Measurements from ENCODE around the gene BMP7. TPM values are rescaled to one million over a fixed set of nuclear protein-coding genes. Genes with fewer than 3 reads are reported as not detected.

BMP7 gene
- total and polyA plus RNA-seq, 2 experiments from 2014 or later, result 15.9 to 22.8 TPM

DNA sequence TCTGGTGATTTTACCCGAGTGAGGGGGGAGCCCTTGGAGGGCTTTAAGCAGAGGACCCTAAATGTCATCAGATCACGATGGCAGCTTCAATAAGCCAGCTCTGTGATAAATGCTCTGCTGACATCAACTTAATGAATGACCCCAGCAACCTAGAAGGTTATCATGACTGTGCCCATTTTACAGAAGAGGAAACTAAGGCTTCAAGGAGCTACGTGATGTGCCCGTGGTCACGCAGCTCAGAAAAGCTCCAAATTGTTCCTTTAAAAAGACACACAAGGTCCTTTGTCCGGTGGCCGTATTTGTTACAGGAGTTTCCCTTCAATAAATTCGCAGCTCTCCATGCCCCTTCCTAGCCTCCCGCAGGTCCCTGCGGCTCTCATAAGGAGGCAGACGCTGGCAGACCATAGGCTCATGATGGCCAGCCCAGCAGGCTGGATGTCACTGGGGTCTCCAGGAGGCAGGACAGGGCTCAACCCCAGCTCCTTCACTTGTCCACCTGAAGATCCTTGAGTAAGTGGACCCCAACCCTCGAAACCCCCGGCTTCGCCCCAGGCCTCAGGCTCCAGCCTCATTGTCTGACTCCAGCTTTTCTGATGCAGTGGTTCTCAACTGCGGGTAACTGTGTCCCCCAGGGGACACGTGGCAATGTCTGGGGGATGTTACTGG lies 106.4 kb downstream of the BMP7 start:
- Histone ChIP-seq H3K79me2 (replicated peaks; ENCODE audit: insufficient read depth) (no peaks in the 10 kb centered on the region), H3K9me2 (ENCODE audit: insufficient read depth) (no peaks in the 10 kb centered on the region), H3K27me3 (ENCODE audit: insufficient read depth) (no peaks in the 10 kb centered on the region), H2AFZ (no peak overlapping the region), H3K27ac (ENCODE audit: low read depth) (no peak overlapping the region), H3K4me2 (no peak overlapping the region), H3K36me3 (ENCODE audit: insufficient read depth) (no peaks in the 10 kb centered on the region), H4K20me1 (replicated peaks; ENCODE audit: insufficient read depth) (no peaks in the 10 kb centered on the region), H3F3A (replicated peaks; ENCODE audit: low read depth) (no peaks in the 10 kb centered on the region), H3K4me3 (no peak overlapping the region), H3K4me1 (ENCODE audit: insufficient read depth) (peaks cover 4% of the 10 kb centered on the region; the same call in 1 of the 2 replicates)
- Mint-ChIP-seq H3K27ac (no peak overlapping the region), H3K4me3 (no peak overlapping the region), H3K9me3 (peaks cover 8% of the 10 kb centered on the region), H3K4me1 (peaks cover 15% of the 10 kb centered on the region), H3K36me3 (ENCODE audit: low read depth) (no peaks in the 10 kb centered on the region; the same call in 2 of the 3 replicates), H3K27me3 (ENCODE audit: insufficient read depth, low read depth, poor library complexity) (peaks cover 11% of the 10 kb centered on the region)
- ATAC-seq (no peak), DNase-seq (ENCODE audit: low spot score) (no peak)
- TF ChIP-seq JUNB (IDR thresholded peaks at IDR 0.05; ENCODE audit: unreplicated experiment) (no peak), STAT1 (IDR thresholded peaks at IDR 0.05; ENCODE audit: unreplicated experiment) (no peak), EZH2 (IDR thresholded peaks at IDR 0.05; ENCODE audit: low read depth, unreplicated experiment) (no peak), POLR2AphosphoS5 (IDR thresholded peaks at IDR 0.05; ENCODE audit: low read depth) (no peak), CTCF (conservative IDR thresholded peaks at IDR 0.05; ENCODE audit: low read depth in 2 of 2) (no peak), CREB1 (CRISPR knock-in tag; IDR thresholded peaks at IDR 0.05; ENCODE audit: low read depth) (no peak), ZNF114 (CRISPR knock-in tag; IDR thresholded peaks at IDR 0.05) (no peak), EZH2phosphoT487 (IDR thresholded peaks at IDR 0.05; ENCODE audit: unreplicated experiment) (no peak), NANOG (IDR thresholded peaks at IDR 0.05; ENCODE audit: borderline replicate concordance) (no peak), ZNF331 (CRISPR knock-in tag; IDR thresholded peaks at IDR 0.05; ENCODE audit: low read depth) (no peak)
- TF ChIP-seq, protein P1, sequence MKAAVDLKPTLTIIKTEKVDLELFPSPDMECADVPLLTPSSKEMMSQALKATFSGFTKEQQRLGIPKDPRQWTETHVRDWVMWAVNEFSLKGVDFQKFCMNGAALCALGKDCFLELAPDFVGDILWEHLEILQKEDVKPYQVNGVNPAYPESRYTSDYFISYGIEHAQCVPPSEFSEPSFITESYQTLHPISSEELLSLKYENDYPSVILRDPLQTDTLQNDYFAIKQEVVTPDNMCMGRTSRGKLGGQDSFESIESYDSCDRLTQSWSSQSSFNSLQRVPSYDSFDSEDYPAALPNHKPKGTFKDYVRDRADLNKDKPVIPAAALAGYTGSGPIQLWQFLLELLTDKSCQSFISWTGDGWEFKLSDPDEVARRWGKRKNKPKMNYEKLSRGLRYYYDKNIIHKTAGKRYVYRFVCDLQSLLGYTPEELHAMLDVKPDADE (IDR thresholded peaks at IDR 0.05), result no peak
- TF ChIP-seq, protein P2, sequence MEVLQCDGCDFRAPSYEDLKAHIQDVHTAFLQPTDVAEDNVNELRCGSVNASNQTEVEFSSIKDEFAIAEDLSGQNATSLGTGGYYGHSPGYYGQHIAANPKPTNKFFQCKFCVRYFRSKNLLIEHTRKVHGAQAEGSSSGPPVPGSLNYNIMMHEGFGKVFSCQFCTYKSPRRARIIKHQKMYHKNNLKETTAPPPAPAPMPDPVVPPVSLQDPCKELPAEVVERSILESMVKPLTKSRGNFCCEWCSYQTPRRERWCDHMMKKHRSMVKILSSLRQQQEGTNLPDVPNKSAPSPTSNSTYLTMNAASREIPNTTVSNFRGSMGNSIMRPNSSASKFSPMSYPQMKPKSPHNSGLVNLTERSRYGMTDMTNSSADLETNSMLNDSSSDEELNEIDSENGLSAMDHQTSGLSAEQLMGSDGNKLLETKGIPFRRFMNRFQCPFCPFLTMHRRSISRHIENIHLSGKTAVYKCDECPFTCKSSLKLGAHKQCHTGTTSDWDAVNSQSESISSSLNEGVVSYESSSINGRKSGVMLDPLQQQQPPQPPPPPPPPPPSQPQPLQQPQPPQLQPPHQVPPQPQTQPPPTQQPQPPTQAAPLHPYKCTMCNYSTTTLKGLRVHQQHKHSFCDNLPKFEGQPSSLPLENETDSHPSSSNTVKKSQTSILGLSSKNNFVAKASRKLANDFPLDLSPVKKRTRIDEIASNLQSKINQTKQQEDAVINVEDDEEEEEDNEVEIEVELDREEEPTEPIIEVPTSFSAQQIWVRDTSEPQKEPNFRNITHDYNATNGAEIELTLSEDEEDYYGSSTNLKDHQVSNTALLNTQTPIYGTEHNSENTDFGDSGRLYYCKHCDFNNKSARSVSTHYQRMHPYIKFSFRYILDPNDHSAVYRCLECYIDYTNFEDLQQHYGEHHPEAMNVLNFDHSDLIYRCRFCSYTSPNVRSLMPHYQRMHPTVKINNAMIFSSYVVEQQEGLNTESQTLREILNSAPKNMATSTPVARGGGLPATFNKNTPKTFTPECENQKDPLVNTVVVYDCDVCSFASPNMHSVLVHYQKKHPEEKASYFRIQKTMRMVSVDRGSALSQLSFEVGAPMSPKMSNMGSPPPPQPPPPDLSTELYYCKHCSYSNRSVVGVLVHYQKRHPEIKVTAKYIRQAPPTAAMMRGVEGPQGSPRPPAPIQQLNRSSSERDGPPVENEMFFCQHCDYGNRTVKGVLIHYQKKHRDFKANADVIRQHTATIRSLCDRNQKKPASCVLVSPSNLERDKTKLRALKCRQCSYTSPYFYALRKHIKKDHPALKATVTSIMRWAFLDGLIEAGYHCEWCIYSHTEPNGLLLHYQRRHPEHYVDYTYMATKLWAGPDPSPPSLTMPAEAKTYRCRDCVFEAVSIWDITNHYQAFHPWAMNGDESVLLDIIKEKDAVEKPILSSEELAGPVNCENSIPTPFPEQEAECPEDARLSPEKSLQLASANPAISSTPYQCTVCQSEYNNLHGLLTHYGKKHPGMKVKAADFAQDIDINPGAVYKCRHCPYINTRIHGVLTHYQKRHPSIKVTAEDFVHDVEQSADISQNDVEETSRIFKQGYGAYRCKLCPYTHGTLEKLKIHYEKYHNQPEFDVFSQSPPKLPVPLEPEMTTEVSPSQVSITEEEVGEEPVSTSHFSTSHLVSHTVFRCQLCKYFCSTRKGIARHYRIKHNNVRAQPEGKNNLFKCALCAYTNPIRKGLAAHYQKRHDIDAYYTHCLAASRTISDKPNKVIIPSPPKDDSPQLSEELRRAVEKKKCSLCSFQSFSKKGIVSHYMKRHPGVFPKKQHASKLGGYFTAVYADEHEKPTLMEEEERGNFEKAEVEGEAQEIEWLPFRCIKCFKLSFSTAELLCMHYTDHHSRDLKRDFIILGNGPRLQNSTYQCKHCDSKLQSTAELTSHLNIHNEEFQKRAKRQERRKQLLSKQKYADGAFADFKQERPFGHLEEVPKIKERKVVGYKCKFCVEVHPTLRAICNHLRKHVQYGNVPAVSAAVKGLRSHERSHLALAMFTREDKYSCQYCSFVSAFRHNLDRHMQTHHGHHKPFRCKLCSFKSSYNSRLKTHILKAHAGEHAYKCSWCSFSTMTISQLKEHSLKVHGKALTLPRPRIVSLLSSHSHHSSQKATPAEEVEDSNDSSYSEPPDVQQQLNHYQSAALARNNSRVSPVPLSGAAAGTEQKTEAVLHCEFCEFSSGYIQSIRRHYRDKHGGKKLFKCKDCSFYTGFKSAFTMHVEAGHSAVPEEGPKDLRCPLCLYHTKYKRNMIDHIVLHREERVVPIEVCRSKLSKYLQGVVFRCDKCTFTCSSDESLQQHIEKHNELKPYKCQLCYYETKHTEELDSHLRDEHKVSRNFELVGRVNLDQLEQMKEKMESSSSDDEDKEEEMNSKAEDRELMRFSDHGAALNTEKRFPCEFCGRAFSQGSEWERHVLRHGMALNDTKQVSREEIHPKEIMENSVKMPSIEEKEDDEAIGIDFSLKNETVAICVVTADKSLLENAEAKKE (CRISPR knock-in tag; IDR thresholded peaks at IDR 0.05), result no peak
- TF ChIP-seq, protein P3, sequence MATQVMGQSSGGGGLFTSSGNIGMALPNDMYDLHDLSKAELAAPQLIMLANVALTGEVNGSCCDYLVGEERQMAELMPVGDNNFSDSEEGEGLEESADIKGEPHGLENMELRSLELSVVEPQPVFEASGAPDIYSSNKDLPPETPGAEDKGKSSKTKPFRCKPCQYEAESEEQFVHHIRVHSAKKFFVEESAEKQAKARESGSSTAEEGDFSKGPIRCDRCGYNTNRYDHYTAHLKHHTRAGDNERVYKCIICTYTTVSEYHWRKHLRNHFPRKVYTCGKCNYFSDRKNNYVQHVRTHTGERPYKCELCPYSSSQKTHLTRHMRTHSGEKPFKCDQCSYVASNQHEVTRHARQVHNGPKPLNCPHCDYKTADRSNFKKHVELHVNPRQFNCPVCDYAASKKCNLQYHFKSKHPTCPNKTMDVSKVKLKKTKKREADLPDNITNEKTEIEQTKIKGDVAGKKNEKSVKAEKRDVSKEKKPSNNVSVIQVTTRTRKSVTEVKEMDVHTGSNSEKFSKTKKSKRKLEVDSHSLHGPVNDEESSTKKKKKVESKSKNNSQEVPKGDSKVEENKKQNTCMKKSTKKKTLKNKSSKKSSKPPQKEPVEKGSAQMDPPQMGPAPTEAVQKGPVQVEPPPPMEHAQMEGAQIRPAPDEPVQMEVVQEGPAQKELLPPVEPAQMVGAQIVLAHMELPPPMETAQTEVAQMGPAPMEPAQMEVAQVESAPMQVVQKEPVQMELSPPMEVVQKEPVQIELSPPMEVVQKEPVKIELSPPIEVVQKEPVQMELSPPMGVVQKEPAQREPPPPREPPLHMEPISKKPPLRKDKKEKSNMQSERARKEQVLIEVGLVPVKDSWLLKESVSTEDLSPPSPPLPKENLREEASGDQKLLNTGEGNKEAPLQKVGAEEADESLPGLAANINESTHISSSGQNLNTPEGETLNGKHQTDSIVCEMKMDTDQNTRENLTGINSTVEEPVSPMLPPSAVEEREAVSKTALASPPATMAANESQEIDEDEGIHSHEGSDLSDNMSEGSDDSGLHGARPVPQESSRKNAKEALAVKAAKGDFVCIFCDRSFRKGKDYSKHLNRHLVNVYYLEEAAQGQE (IDR thresholded peaks at IDR 0.05; ENCODE audit: unreplicated experiment), result no peak

Measured in GM23338 (cell line).